Tibial nerve (tissue), 4 donors: ENCODE results near the gene MCF2L2. TPM values are rescaled to one million over a fixed set of nuclear protein-coding genes. Genes with fewer than 3 reads are reported as not detected.
"Not testable (repeated sequence)": the region's sequence is repeated elsewhere in the genome, so short reads cannot be mapped to it uniquely, and the experiment has no call there.

Experiments used
- DNase-seq, 2 donors: peaks; one replicate each; pipeline ENCODE4 v3.0.0-alpha.2; 2019; ENCODE audit warnings: low spot score in 2 of 2
- H3K27ac ChIP-seq, 4 donors: fragments of 200-600 bp; sonication (generic) in 3 of 4; one replicate each; pipeline ENCODE4 v1.5.1; 2017 to 2019; ENCODE audit warnings: mild to moderate bottlenecking in 1 of 4
- H3K27me3 ChIP-seq, 2 donors: fragments of 200-600 bp; sonication (generic) in 1 of 2; one replicate each; pipeline versions ENCODE4 v1.5.1 to v1.6.0; 2017 to 2019
- H3K36me3 ChIP-seq, 3 donors: fragments of 200-600 bp; sonication (generic); one replicate each; pipeline ENCODE4 v1.5.1; 2018 to 2019
- H3K4me1 ChIP-seq, 4 donors: fragments of 200-600 bp; sonication (generic) in 3 of 4; one replicate each; pipeline ENCODE4 v1.5.1; 2017 to 2019
- H3K4me3 ChIP-seq, 4 donors: fragments of 200-600 bp; sonication (generic) in 3 of 4; one replicate each; pipeline ENCODE4 v1.5.1; 2017 to 2019; ENCODE audit warnings: mild to moderate bottlenecking in 1 of 4, moderate library complexity in 1 of 4
- H3K9me3 ChIP-seq, 4 donors: fragments of 200-600 bp; sonication (generic) in 3 of 4; one replicate each; pipeline ENCODE4 v1.5.1; 2017 to 2019
- EP300 ChIP-seq, 2 donors: sonication (generic); formaldehyde crosslinking; IDR thresholded peaks; one replicate each; pipeline ENCODE4 v1.6.1; 2017; ENCODE audit warnings: antibody characterized with exemption in 2 of 2, mild to moderate bottlenecking in 1 of 2
- POLR2A ChIP-seq, 2 donors: fragments of 450-650 bp; IDR thresholded peaks; one replicate each; pipeline ENCODE4 v1.6.1; 2017; ENCODE audit warnings: antibody characterized with exemption in 2 of 2, mild to moderate bottlenecking in 2 of 2, moderate library complexity in 2 of 2
- WGBS, 2 donors: methylation state at CpG; one replicate each; pipeline ENCODE4 v1.1.5; 2018; 5-methylcytosine and 5-hydroxymethylcytosine counted together
- total RNA-seq, 4 donors: library from RNA; depleted of rRNA; stranded (reverse); fragments of >200 nt; gene quantifications; one replicate each; pipeline ENCODE4 v1.1.0, GENCODE V29; 2016
- TF ChIP-seq, protein P1 (sequence below), 5 experiments: fragments of 200-600 bp in 3 of 5; fragments of 450-650 bp in 2 of 5; sonication (generic) in 3 of 5; IDR thresholded peaks; one replicate each; pipeline ENCODE4 v1.5.1; 2016 to 2019; ENCODE audit warnings: antibody characterized with exemption in 5 of 5, mild to moderate bottlenecking in 3 of 5, moderate library complexity in 2 of 5

MCF2L2 gene, protein sequence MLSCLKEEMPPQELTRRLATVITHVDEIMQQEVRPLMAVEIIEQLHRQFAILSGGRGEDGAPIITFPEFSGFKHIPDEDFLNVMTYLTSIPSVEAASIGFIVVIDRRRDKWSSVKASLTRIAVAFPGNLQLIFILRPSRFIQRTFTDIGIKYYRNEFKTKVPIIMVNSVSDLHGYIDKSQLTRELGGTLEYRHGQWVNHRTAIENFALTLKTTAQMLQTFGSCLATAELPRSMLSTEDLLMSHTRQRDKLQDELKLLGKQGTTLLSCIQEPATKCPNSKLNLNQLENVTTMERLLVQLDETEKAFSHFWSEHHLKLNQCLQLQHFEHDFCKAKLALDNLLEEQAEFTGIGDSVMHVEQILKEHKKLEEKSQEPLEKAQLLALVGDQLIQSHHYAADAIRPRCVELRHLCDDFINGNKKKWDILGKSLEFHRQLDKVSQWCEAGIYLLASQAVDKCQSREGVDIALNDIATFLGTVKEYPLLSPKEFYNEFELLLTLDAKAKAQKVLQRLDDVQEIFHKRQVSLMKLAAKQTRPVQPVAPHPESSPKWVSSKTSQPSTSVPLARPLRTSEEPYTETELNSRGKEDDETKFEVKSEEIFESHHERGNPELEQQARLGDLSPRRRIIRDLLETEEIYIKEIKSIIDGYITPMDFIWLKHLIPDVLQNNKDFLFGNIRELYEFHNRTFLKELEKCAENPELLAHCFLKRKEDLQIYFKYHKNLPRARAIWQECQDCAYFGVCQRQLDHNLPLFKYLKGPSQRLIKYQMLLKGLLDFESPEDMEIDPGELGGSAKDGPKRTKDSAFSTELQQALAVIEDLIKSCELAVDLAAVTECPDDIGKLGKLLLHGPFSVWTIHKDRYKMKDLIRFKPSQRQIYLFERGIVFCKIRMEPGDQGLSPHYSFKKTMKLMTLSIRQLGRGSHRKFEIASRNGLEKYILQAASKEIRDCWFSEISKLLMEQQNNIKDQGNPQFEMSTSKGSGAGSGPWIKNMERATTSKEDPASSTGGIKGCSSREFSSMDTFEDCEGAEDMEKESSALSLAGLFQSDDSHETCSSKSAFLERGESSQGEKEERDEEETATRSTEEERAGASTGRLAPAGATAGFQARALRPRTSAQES
- 10 to 100 TPM in 1 of 4 donors, 1 to 10 TPM in 2, under 1 TPM in 1; 0.90 to 24.9 (median 1.8) TPM for total RNA-seq

DNA sequence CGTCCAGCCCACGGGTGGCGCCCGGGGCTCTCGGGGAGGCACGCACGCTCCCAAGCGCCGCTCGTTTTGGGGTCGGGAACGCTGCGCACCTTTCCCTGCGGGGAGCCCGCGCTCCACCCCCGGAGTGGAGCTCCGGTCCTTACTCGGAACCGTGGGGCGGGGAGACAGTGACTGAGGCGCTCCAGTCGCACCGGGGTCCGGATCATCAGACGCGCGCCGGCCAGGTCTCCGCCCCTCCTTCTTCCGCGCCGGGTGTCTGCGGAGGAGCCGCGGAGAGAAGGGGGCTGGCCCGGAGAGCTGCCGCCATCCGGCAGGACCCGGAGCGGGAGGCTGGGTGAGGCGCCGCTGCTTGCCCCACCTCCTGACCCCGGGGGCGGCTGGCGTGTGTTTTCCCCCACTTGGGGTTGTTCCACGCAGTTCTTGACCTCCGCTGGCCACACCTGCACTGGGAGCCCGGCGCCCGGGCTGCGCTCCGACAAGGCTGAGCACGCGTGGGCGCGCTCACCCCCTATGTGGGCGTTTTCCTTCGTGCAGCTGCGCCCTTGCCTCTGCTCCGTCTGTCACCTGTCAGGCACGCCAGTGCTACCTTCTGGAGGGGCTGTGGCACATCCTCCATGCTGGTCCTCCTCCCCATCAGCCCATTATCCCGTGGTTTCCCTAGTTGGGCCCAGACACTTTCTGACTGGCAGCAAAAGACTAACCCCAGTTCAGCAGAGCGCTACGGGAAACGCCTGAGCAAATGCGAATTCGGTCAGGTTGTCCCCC, at the start of gene MCF2L2:
MCF2L2 (minus strand) TSS at position 173 of the 765 bp plus-strand sequence. CDS start 642 bp downstream, outside the sequence.
- Histone ChIP-seq H3K36me3 (no peaks in the 10 kb centered on the region), H3K4me1 (peaks cover 0 to 21% (median 2%) of the 10 kb centered on the region in 4 donors), H3K4me3 (peak within 1 kb of the TSS; percentile 42 to 77 (median 64)), H3K27ac (peak within 1 kb of the TSS in 1 of 4 donors; percentile 41), H3K9me3 (no peaks in the 10 kb centered on the region), H3K27me3 (peaks cover 0 to 26% of the 10 kb centered on the region in 2 donors)
- DNase-seq, result no peak
- 1 to 2% methylated on average over 26 to 38 of the region's 68 CpGs for WGBS, 2 donors
- TF ChIP-seq, protein P1, sequence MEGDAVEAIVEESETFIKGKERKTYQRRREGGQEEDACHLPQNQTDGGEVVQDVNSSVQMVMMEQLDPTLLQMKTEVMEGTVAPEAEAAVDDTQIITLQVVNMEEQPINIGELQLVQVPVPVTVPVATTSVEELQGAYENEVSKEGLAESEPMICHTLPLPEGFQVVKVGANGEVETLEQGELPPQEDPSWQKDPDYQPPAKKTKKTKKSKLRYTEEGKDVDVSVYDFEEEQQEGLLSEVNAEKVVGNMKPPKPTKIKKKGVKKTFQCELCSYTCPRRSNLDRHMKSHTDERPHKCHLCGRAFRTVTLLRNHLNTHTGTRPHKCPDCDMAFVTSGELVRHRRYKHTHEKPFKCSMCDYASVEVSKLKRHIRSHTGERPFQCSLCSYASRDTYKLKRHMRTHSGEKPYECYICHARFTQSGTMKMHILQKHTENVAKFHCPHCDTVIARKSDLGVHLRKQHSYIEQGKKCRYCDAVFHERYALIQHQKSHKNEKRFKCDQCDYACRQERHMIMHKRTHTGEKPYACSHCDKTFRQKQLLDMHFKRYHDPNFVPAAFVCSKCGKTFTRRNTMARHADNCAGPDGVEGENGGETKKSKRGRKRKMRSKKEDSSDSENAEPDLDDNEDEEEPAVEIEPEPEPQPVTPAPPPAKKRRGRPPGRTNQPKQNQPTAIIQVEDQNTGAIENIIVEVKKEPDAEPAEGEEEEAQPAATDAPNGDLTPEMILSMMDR (IDR thresholded peaks at IDR 0.05), result no peak
- TF ChIP-seq EP300 (IDR thresholded peaks at IDR 0.05), result no peak
- TF ChIP-seq POLR2A (IDR thresholded peaks at IDR 0.05), result no peak

DNA sequence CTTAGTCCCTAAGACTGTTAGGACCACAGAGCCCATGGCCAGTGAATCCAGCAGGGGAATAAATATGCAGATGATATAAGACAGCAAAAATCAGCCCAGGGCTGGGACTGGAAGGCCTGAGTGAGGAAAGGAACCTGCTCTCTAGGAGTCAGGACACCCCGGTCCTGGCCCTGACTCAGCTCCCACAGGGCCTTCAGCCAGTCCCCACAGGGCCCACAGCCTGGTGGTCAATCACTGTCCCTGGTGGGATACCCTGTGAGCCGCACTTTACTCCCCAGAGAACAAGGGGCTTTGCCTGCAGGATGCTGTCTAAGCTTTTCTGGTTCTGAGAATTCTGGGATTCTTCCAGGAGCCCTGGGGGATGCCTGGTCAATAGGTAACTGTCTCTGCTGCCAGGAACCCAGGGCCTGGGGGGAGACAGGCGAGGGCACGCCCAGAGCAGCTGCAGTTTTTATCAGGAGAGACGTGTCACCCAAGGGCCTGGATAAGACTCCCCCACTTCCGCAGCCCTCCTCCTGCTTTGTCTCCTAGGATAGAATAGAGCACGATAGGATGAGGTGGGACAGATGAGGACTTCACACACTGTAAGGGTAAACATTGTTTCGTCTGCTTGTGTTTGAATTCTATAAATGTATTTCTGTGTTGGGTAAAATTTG, 49.5 kb upstream of the MCF2L2 start:
- no peak overlapping the region for H3K27ac ChIP-seq
- TF ChIP-seq, protein P1 (IDR thresholded peaks at IDR 0.05), result no peak
- TF ChIP-seq POLR2A (IDR thresholded peaks at IDR 0.05) (no peak), EP300 (IDR thresholded peaks at IDR 0.05) (no peak)
- peaks cover 0 to 5% (median 0%) of the 10 kb centered on the region in 4 donors for H3K4me1 ChIP-seq
- H3K36me3 ChIP-seq, result no peaks in the 10 kb centered on the region
- no peak for DNase-seq
- H3K27me3 ChIP-seq, result no peaks in the 10 kb centered on the region
- WGBS, 2 donors, result 85 to 89% methylated on average over 8 of the region's 8 CpGs
- no peaks in the 10 kb centered on the region for H3K9me3 ChIP-seq
- H3K4me3 ChIP-seq, result no peak overlapping the region

DNA sequence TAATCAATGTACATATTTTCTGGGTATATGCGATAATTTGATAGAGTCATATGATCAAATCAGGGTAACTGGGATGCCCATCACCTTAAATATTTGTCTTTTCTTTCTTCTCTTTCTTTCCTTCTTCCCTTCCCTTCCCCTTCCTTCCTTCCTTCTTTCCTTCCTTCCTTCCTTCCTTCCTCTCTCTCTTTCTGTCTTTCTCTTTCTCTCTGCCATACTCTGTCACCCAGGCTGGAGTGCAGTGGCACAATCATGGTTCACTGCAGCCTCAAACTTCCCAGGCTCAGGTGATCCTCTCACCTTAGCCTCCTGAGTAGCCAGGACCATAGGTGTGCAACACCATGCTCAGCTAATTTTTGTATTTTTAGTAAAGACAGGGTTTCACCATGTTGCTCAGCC, 47.3 kb upstream of the MCF2L2 start:
- not testable (repeated sequence) for H3K4me3 ChIP-seq, DNase-seq, H3K27ac ChIP-seq, H3K27me3 ChIP-seq, H3K9me3 ChIP-seq, H3K36me3 ChIP-seq, H3K4me1 ChIP-seq
- WGBS, 2 donors, result 95% methylated on average over 1 of the region's 1 CpG

DNA sequence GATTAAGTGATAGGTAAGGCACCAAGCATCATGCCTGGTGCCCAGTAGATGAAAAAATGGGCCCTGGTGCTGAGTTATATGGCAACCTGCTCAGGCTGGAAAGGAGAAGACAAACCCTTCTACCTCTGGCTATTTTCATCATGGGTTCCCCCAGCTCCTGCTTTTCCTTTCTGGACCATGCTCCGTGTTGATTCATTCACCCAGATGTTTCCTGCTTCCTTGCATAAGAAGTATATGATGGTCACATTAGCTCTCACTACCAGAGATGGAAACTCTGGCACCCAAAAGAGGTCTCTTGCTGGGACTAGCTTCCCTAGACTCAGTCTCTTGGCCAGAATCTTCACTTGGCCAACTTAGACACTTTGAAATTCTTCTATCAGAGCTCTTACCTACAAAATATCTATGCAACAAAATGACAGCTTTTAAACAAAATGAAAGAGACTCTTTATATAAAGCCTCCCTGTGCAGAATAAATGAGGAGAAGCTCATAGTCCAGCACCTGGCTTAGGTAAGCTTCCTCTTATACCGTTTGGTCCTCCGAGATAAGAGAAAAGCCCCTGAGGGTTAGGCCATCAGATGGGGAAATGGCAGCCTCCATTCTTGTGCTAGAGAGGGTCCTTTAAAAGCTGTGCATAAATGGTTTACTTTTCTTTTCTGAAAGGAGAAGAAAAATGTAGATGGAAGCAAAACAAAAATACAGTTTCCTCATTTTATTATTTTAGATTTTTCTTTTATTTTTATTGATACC, 46.8 kb upstream of the MCF2L2 start:
- no peak for DNase-seq
- WGBS, 2 donors, result 61 to 72% methylated on average over 3 of the region's 3 CpGs
- H3K36me3 ChIP-seq, result no peaks in the 10 kb centered on the region
- TF ChIP-seq POLR2A (IDR thresholded peaks at IDR 0.05), result no peak
- TF ChIP-seq, protein P1 (IDR thresholded peaks at IDR 0.05), result no peak
- TF ChIP-seq EP300 (IDR thresholded peaks at IDR 0.05), result no peak
- H3K9me3 ChIP-seq, result no peaks in the 10 kb centered on the region
- H3K27ac ChIP-seq, result no peak overlapping the region
- H3K4me1 ChIP-seq, result peaks cover 0 to 5% (median 0%) of the 10 kb centered on the region in 4 donors
- no peaks in the 10 kb centered on the region for H3K27me3 ChIP-seq
- H3K4me3 ChIP-seq, result no peak overlapping the region
